HCT116 (cell line): Measurements from ENCODE around the gene NR1I3. TPM values are rescaled to one million over a fixed set of nuclear protein-coding genes. Genes with fewer than 3 reads are reported as not detected.

Experiments
- ATAC-seq: fragments of 200-7000 bp; cut with Tn5 transposase; 2 replicates; pipeline ENCODE4 v1.9.1; 2020; ENCODE audit warnings: mild to moderate bottlenecking, moderate library complexity
- BruUV-seq: library from RNA; stranded (reverse); fragments of 400-500 nt; replicated peaks from 2 replicates; lab custom pipeline; 2021; lab: Mats Ljungman, UMichigan
- CTCF ChIA-PET: fragments of 300-600 bp; sonication (Branson Sonifier 250); formaldehyde crosslinking; loops from one replicate; lab custom pipeline; 2021; ENCODE audit warnings: antibody characterized with exemption; lab: Charles Lee
- POLR2A ChIA-PET: fragments of 300-600, 350-600 bp; sonication (Branson Sonifier 250); formaldehyde crosslinking; loops from one replicate; lab custom pipeline; 2021; ENCODE audit warnings: antibody characterized with exemption; lab: Charles Lee
- RAD21 ChIA-PET, 2 experiments: fragments of 300-600 bp; sonication (Branson Sonifier 250); formaldehyde crosslinking; loops; one replicate each; lab custom pipeline; 2023; ENCODE audit warnings: low total read pairs in 2 of 2; ENCODE audit not compliant: uncharacterized antibody in 2 of 2, unreplicated experiment in 2 of 2, low non-redundant PET in 1 of 2; lab: Charles Lee
- DNase-seq: peaks from one replicate; pipeline ENCODE4 v3.0.0-alpha.2; 2010; ENCODE audit warnings: low read depth, low spot score
- H2AFZ ChIP-seq: fragments of 200-600 bp; shearing (Covaris generic), sonication (generic); 2 replicates; pipeline ENCODE4 v1.6.1; 2017; ENCODE audit warnings: low read depth, mixed run types, mixed read lengths, antibody characterized with exemption, low read length; ENCODE audit not compliant: poor library complexity, severe bottlenecking
- H3K27ac ChIP-seq: 2 replicates; pipeline ENCODE4 v1.5.1; 2012; ENCODE audit warnings: low read depth, low read length
- H3K27me3 ChIP-seq: fragments of 200-600 bp; sonication (generic); 2 replicates; pipeline ENCODE4 v1.6.1; 2016; ENCODE audit warnings: mixed run types, low read length, mixed read lengths; ENCODE audit not compliant: insufficient read depth
- H3K36me3 ChIP-seq, 2 experiments: fragments of 200-500 bp in 1 of 2; fragments of 200-600 bp in 1 of 2; sonication (Bioruptor generic) in 1 of 2; sonication (generic) in 1 of 2; 2 replicates each; pipeline versions ENCODE4 v1.5.1 to v1.6.1; 2014 to 2016; ENCODE audit warnings: low read length in 2 of 2, inconsistent platforms in 1 of 2, mixed read lengths in 1 of 2, mixed run types in 1 of 2; ENCODE audit not compliant: insufficient read depth in 2 of 2, control insufficient read depth in 1 of 2
- H3K4me1 ChIP-seq, 2 experiments: fragments of 200-600 bp in 1 of 2; sonication (generic) in 1 of 2; 2 replicates each; pipeline versions ENCODE4 v1.5.1 to v1.6.1; 2012 to 2017; ENCODE audit warnings: low read length in 2 of 2, inconsistent platforms in 1 of 2, mild to moderate bottlenecking in 1 of 2, mixed read lengths in 1 of 2, mixed run types in 1 of 2, moderate library complexity in 1 of 2; ENCODE audit not compliant: insufficient read depth in 2 of 2, control insufficient read depth in 1 of 2
- H3K4me2 ChIP-seq: fragments of 200-600 bp; sonication (generic); 2 replicates; pipeline ENCODE4 v1.6.1; 2017; ENCODE audit warnings: mixed run types, low read length, mixed read lengths
- H3K4me3 ChIP-seq, 2 experiments: fragments of 200-600 bp in 1 of 2; sonication (generic) in 1 of 2; replicated peaks in 1 of 2; 2 replicates each; pipeline ENCODE4 v1.5.1; 2011 to 2016; ENCODE audit warnings: low read length in 2 of 2, control low read depth in 1 of 2, low read depth in 1 of 2, mild to moderate bottlenecking in 1 of 2, mixed read lengths in 1 of 2, mixed run types in 1 of 2
- H3K79me2 ChIP-seq: fragments of 200-600 bp; sonication (generic); 2 replicates; pipeline ENCODE4 v1.6.1; 2017; ENCODE audit warnings: mild to moderate bottlenecking, mixed run types, low read length, moderate library complexity, mixed read lengths; ENCODE audit not compliant: insufficient read depth
- H3K9ac ChIP-seq: fragments of 200-600 bp; sonication (generic); 2 replicates; pipeline ENCODE4 v1.6.1; 2016; ENCODE audit warnings: low read length, mixed read lengths
- H3K9me2 ChIP-seq: fragments of 200-600 bp; sonication (generic), shearing (Covaris generic); 2 replicates; pipeline ENCODE4 v1.6.1; 2017; ENCODE audit warnings: mixed run types, mild to moderate bottlenecking, moderate library complexity; ENCODE audit not compliant: insufficient read depth
- H3K9me3 ChIP-seq, 2 experiments: fragments of 200-500 bp in 1 of 2; fragments of 200-600 bp in 1 of 2; sonication (Bioruptor generic) in 1 of 2; sonication (generic) in 1 of 2; 2 replicates each; pipeline ENCODE4 v1.6.1; 2014 to 2017; ENCODE audit warnings: low read length in 2 of 2, mixed read lengths in 2 of 2, inconsistent platforms in 1 of 2, low read depth in 1 of 2, mild to moderate bottlenecking in 1 of 2, mixed run types in 1 of 2, moderate library complexity in 1 of 2; ENCODE audit not compliant: control insufficient read depth in 1 of 2, insufficient read depth in 1 of 2
- H4K20me1 ChIP-seq: fragments of 200-600 bp; sonication (generic), shearing (Covaris generic); 2 replicates; pipeline ENCODE4 v1.6.1; 2017; ENCODE audit warnings: mixed run types, mild to moderate bottlenecking, moderate library complexity; ENCODE audit not compliant: insufficient read depth
- ATF3 ChIP-seq: IDR thresholded peaks from 2 replicates; pipeline ENCODE4 v1.6.1; 2012
- CBX3 ChIP-seq: IDR thresholded peaks from 2 replicates; pipeline ENCODE4 v1.6.1; 2012; ENCODE audit warnings: low read depth
- CTCF ChIP-seq, 3 experiments: fragments of 200-600 bp in 1 of 3; sonication (generic) in 1 of 3; IDR thresholded peaks in 2 of 3; conservative IDR thresholded peaks in 1 of 3; 2 replicates each; pipeline ENCODE4 v1.5.1; 2012 to 2017; ENCODE audit warnings: low read depth in 2 of 3, low read length in 2 of 3, antibody characterized with exemption in 1 of 3, borderline replicate concordance in 1 of 3, control low read depth in 1 of 3, mild to moderate bottlenecking in 1 of 3, mixed read lengths in 1 of 3, mixed run types in 1 of 3, moderate library complexity in 1 of 3; ENCODE audit not compliant: insufficient read depth in 1 of 3
- EZH2 ChIP-seq: fragments of 200-600 bp; sonication (generic); IDR thresholded peaks from 2 replicates; pipeline ENCODE4 v1.6.1; 2017; ENCODE audit warnings: antibody characterized with exemption, mixed run types
- FOSL1 ChIP-seq: IDR thresholded peaks from 2 replicates; pipeline ENCODE4 v1.6.1; 2012; ENCODE audit warnings: low read depth
- JUND ChIP-seq: IDR thresholded peaks from 2 replicates; pipeline ENCODE4 v1.6.1; 2012
- POLR2A ChIP-seq: IDR thresholded peaks from 2 replicates; pipeline ENCODE4 v1.7.0; 2011; ENCODE audit warnings: borderline replicate concordance; ENCODE audit not compliant: insufficient read depth, insufficient read length; ENCODE audit errors: extremely low read depth
- POLR2AphosphoS5 ChIP-seq: IDR thresholded peaks from 2 replicates; pipeline ENCODE4 v1.6.1; 2011; ENCODE audit warnings: mild to moderate bottlenecking, low read depth, low read length, moderate library complexity
- RAD21 ChIP-seq: IDR thresholded peaks from 2 replicates; pipeline ENCODE4 v1.6.1; 2012; ENCODE audit warnings: low read depth, mild to moderate bottlenecking
- REST ChIP-seq: IDR thresholded peaks from 2 replicates; pipeline ENCODE4 v1.6.1; 2012; ENCODE audit warnings: low read depth
- SIN3A ChIP-seq: IDR thresholded peaks from 2 replicates; pipeline ENCODE4 v1.6.1; 2012; ENCODE audit warnings: low read depth
- TCF7L2 ChIP-seq: IDR thresholded peaks from 2 replicates; pipeline ENCODE4 v1.7.0; 2011; ENCODE audit warnings: borderline replicate concordance, inconsistent platforms; ENCODE audit not compliant: insufficient read depth, insufficient read length; ENCODE audit errors: extremely low read depth
- ZBTB33 ChIP-seq: IDR thresholded peaks from 2 replicates; pipeline ENCODE4 v1.6.1; 2011; ENCODE audit warnings: mild to moderate bottlenecking, low read length, moderate library complexity; ENCODE audit not compliant: insufficient replicate concordance; ENCODE audit errors: extremely low read depth
- ZNF274 ChIP-seq: fragments of 200-500 bp; sonication (Bioruptor generic); IDR thresholded peaks from 2 replicates; pipeline ENCODE4 v1.6.1; 2014; ENCODE audit warnings: mild to moderate bottlenecking, low read depth, low read length, inconsistent platforms
- intact Hi-C: fragments of 100-400 bp; cut with micrococcal nuclease; formaldehyde crosslinking; loops from 2 replicates; pipeline ENCODE4 v1.10.0; 2022
- total RNA-seq: library from RNA; stranded (reverse); gene quantifications from one replicate; pipeline ENCODE4 v1.2.1, GENCODE V29; 2021; ENCODE audit not compliant: unreplicated experiment

The NR1I3 gene
- total RNA-seq, 1 experiment from 2014 or later: not detected

- Histone ChIP-seq H3K36me3 (no peaks in the 10 kb centered on the region), H2AFZ (peak overlapping the region; percentile 77), H3K79me2 (no peaks in the 10 kb centered on the region), H4K20me1 (no peaks in the 10 kb centered on the region), H3K4me3 (no peak overlapping the region), H3K9me2 (no peaks in the 10 kb centered on the region), H3K9me3 (no peaks in the 10 kb centered on the region), H3K9ac (no peak overlapping the region), H3K27ac (no peak overlapping the region; the same call in 1 of the 2 replicates), H3K4me1 (peaks cover 0 to 5% of the 10 kb centered on the region in 2 experiments; a peak in 1 of 4 replicates), H3K4me2 (no peak overlapping the region), H3K27me3 (no peaks in the 10 kb centered on the region)
- ChIA-PET CTCF (interaction anchor here (0.8 to 1.6 kb wide), 3 partner anchors 9 to 189 kb away, joined by 3 to 6 read pairs (median 3); partner anchors contain the start of gene NDUFS2), POLR2A (interaction anchor here (2.2 kb wide), 1 partner anchor 10 kb away, joined by 9 read pairs; the partner anchor contains the start of gene NDUFS2), RAD21 (no interaction called here)
- ATAC-seq: peak; percentile 94
- peak; percentile 54 for DNase-seq
- BruUV-seq: no TSS peak
- no peak for TF ChIP-seq FOSL1
- TF ChIP-seq SIN3A: no peak
- TF ChIP-seq REST: no peak
- TF ChIP-seq RAD21: peak; percentile 84
- no peak for TF ChIP-seq ZNF274
- no peak for TF ChIP-seq ZBTB33
- no peak for TF ChIP-seq POLR2AphosphoS5
- no peak for TF ChIP-seq EZH2
- TF ChIP-seq POLR2A: no peak
- no peak for TF ChIP-seq ATF3
- no peak for TF ChIP-seq CBX3
- no peak for TF ChIP-seq TCF7L2
- no peak for TF ChIP-seq JUND
- peak; percentile 82 to 93 (median 85) for TF ChIP-seq CTCF (IDR thresholded peaks at IDR 0.05 in 2 of 3, conservative IDR thresholded peaks at IDR 0.05 in 1 of 3; ENCODE audit: borderline replicate concordance in 1 of 3, insufficient read depth in 1 of 3, low read depth in 2 of 3, low read length in 2 of 3)
- intact Hi-C loops: no loop called here
These were observed 45.2 kb downstream of the NR1I3 start for GRCh38 chr1:161192476-161193465.
